A549 (cell line): ENCODE results near the gene NEK11.

Experiments used
- CHD2 ChIP-seq: fragments of 150-350 bp; IDR thresholded peaks from 2 replicates; pipeline ENCODE4 v1.6.1; 2014; ENCODE audit warnings: low read length; ENCODE audit not compliant: partially characterized antibody
- ESRRA ChIP-seq: fragments of 150-350 bp; IDR thresholded peaks from 2 replicates; pipeline ENCODE4 v1.6.1; 2014; ENCODE audit warnings: mild to moderate bottlenecking, low read length, borderline replicate concordance
- JUN ChIP-seq, 2 experiments: fragments of >200 bp; sonication (Bioruptor Twin); formaldehyde crosslinking; IDR thresholded peaks; 2 replicates in 1 of 2; 3 replicates in 1 of 2; pipeline ENCODE4 v1.6.1; 2016 to 2017
- KDM5A ChIP-seq: fragments of 200-600 bp; sonication (generic); IDR thresholded peaks from 2 replicates; pipeline ENCODE4 v1.6.1; 2016; ENCODE audit warnings: antibody characterized with exemption, mild to moderate bottlenecking
- MAX ChIP-seq: IDR thresholded peaks from 2 replicates; pipeline ENCODE4 v1.6.1; 2012
- PHF8 ChIP-seq: fragments of 200-600 bp; sonication (generic); IDR thresholded peaks from 2 replicates; pipeline ENCODE4 v1.6.1; 2016; ENCODE audit warnings: low read depth, mild to moderate bottlenecking, antibody characterized with exemption, moderate library complexity, borderline replicate concordance
- POLR2A ChIP-seq: IDR thresholded peaks from 2 replicates; pipeline ENCODE4 v1.6.1; 2012; ENCODE audit warnings: mild to moderate bottlenecking, low read length
- POLR2AphosphoS2 ChIP-seq: conservative IDR thresholded peaks from 2 replicates; pipeline ENCODE4 v1.6.1; 2012; ENCODE audit warnings: low read length, improper control_type of control experiment, inconsistent platforms
- RCOR1 ChIP-seq: fragments of 150-350 bp; IDR thresholded peaks from 2 replicates; pipeline ENCODE4 v1.6.1; 2014; ENCODE audit warnings: antibody characterized with exemption, low read length, low read depth
- RFX5 ChIP-seq: fragments of 450-650 bp; IDR thresholded peaks from 2 replicates; pipeline ENCODE4 v1.7.1; 2014; ENCODE audit warnings: antibody characterized with exemption, mild to moderate bottlenecking, moderate library complexity
- TF ChIP-seq, protein P1 (sequence below): fragments of >200 bp; sonication (Bioruptor Twin); formaldehyde crosslinking; IDR thresholded peaks from 3 replicates; pipeline ENCODE4 v1.5.1; 2016
- TF ChIP-seq, protein P2 (sequence below): fragments of 150-350 bp; IDR thresholded peaks from 2 replicates; pipeline ENCODE4 v1.6.1; 2014; ENCODE audit warnings: low read depth, mild to moderate bottlenecking, low read length

- TF ChIP-seq RFX5 (no peak), RCOR1 (no peak), PHF8 (no peak), KDM5A (no peak), CHD2 (no peak), JUN (IDR thresholded peaks at IDR 0.05) (no peak), MAX (no peak), POLR2A (no peak), ESRRA (no peak), POLR2AphosphoS2 (no peak)
- TF ChIP-seq, protein P1, sequence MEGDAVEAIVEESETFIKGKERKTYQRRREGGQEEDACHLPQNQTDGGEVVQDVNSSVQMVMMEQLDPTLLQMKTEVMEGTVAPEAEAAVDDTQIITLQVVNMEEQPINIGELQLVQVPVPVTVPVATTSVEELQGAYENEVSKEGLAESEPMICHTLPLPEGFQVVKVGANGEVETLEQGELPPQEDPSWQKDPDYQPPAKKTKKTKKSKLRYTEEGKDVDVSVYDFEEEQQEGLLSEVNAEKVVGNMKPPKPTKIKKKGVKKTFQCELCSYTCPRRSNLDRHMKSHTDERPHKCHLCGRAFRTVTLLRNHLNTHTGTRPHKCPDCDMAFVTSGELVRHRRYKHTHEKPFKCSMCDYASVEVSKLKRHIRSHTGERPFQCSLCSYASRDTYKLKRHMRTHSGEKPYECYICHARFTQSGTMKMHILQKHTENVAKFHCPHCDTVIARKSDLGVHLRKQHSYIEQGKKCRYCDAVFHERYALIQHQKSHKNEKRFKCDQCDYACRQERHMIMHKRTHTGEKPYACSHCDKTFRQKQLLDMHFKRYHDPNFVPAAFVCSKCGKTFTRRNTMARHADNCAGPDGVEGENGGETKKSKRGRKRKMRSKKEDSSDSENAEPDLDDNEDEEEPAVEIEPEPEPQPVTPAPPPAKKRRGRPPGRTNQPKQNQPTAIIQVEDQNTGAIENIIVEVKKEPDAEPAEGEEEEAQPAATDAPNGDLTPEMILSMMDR: no peak
- TF ChIP-seq, protein P2, sequence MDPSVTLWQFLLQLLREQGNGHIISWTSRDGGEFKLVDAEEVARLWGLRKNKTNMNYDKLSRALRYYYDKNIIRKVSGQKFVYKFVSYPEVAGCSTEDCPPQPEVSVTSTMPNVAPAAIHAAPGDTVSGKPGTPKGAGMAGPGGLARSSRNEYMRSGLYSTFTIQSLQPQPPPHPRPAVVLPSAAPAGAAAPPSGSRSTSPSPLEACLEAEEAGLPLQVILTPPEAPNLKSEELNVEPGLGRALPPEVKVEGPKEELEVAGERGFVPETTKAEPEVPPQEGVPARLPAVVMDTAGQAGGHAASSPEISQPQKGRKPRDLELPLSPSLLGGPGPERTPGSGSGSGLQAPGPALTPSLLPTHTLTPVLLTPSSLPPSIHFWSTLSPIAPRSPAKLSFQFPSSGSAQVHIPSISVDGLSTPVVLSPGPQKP: no peak
Observed at GRCh38 chr3:131001071-131001470, 25.6 kb upstream of the NEK11 start.
